ENCODE results near the gene PDE7B. TPM values are rescaled to one million over a fixed set of nuclear protein-coding genes. Genes with fewer than 3 reads are reported as not detected.

PDE7B gene
- total and polyA plus RNA-seq, 2 donors from 2014 or later, result 4.6 to 15.4 TPM

DNA sequence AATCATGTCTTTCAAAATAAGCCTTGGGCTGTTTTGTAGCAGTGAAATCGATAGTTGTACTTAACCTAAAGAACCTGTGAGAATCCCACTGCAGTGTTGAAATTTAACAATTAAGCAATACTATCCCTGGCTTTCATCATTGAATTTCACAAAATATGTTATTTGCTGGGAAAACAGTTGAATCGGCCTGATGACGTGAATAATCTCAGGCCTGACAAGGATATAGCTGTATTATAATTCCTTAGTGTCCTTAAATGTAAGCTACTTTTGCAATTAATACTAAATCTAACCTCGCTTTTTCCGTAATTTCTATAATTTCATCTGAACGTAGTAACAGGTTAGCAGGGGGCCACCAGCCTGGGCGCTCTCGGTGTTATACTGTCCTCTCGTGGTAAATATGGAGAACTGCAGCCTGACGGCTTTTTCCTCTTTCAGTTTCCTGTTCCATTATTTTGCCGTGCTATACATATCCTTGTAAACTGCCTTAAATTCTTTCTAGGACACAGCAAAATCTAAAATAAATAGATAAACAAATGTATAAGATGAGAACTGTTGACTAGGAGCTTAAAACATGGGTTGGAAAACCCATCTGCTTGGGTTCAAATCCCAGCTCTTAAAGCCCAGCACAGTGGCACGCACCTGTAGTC lies 374.6 kb downstream of the PDE7B start:
- Histone ChIP-seq H3K36me3 (ENCODE audit: control insufficient read depth in 2 of 3, insufficient read depth in 3 of 3, low read length in 3 of 3) (no peaks in the 10 kb centered on the region), H3K9ac (ENCODE audit: low read length in 3 of 3) (peak overlapping the region in 2 of 3 donors; percentile 23 to 59), H3K27ac (ENCODE audit: low read depth in 2 of 2, low read length in 2 of 2) (peak overlapping the region in 1 of 2 donors; percentile 3), H3K9me3 (ENCODE audit: control insufficient read depth in 2 of 3, insufficient read depth in 1 of 3, low read length in 3 of 3) (no peaks in the 10 kb centered on the region), H3K27me3 (ENCODE audit: control insufficient read depth, insufficient read depth, low read length) (no peaks in the 10 kb centered on the region), H3K4me1 (ENCODE audit: control insufficient read depth in 2 of 3, insufficient read depth in 2 of 3, low read depth in 1 of 3, low read length in 3 of 3) (peaks cover 0 to 10% (median 5%) of the 10 kb centered on the region in 3 donors), H3K4me3 (ENCODE audit: low read length in 3 of 3) (peak overlapping the region in 2 of 3 donors; percentile 46 to 78)
- TF ChIP-seq, protein P1, sequence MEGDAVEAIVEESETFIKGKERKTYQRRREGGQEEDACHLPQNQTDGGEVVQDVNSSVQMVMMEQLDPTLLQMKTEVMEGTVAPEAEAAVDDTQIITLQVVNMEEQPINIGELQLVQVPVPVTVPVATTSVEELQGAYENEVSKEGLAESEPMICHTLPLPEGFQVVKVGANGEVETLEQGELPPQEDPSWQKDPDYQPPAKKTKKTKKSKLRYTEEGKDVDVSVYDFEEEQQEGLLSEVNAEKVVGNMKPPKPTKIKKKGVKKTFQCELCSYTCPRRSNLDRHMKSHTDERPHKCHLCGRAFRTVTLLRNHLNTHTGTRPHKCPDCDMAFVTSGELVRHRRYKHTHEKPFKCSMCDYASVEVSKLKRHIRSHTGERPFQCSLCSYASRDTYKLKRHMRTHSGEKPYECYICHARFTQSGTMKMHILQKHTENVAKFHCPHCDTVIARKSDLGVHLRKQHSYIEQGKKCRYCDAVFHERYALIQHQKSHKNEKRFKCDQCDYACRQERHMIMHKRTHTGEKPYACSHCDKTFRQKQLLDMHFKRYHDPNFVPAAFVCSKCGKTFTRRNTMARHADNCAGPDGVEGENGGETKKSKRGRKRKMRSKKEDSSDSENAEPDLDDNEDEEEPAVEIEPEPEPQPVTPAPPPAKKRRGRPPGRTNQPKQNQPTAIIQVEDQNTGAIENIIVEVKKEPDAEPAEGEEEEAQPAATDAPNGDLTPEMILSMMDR (IDR thresholded peaks at IDR 0.05; ENCODE audit: borderline replicate concordance, extremely low read depth, insufficient read depth), result peak; percentile 100
- FAIRE-seq (peak; percentile 45), DNase-seq (peak in 4 of 5 donors; percentile 47 to 70 (median 62))
- intact Hi-C loops (cut with DNase I), result no loop called here

DNA sequence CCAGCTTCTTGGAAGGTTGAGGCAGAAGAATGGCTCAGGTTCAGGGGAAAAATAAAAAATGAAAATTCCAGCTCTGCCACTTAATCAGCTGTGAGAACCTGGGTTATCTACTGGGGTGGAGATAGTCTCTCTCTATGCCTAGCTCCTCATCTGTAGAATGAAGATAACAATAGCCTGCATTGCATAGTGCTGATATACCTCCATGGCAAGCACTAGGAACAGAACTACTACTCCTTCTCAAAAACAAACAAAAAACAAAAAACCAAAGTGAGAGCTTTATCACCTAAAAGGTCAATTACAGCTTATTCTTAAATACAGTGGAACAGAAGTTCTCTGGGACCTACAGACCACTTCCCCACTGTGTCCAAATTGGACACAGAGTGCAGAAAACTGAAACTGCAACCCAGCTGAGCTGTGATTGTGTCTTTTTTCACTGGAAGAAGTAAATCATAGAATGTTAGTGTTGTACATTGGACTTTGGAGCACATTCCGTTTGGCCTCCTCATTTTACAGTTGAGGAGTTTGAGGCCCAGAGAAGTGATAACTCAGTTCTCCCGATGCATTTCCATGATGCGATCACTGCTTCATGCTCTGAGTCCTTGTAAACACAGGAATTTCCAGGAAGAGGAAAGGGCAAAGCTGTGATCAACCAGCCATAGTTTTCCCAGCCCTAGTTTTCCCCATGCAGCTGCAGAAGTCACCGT lies 375.3 kb downstream of the PDE7B start:
- no peak for FAIRE-seq
- peak overlapping the region in 2 of 3 donors; percentile 23 to 59 for H3K9ac ChIP-seq (ENCODE audit: low read length in 3 of 3)
- H3K36me3 ChIP-seq (ENCODE audit: control insufficient read depth in 2 of 3, insufficient read depth in 3 of 3, low read length in 3 of 3), result no peaks in the 10 kb centered on the region
- no peaks in the 10 kb centered on the region for H3K27me3 ChIP-seq (ENCODE audit: control insufficient read depth, insufficient read depth, low read length)
- TF ChIP-seq, protein P1 (IDR thresholded peaks at IDR 0.05; ENCODE audit: borderline replicate concordance, extremely low read depth, insufficient read depth), result no peak
- H3K9me3 ChIP-seq (ENCODE audit: control insufficient read depth in 2 of 3, insufficient read depth in 1 of 3, low read length in 3 of 3), result no peaks in the 10 kb centered on the region
- intact Hi-C loops (cut with DNase I), result no loop called here
- peak overlapping the region in 2 of 3 donors; percentile 46 to 78 for H3K4me3 ChIP-seq (ENCODE audit: low read length in 3 of 3)
- DNase-seq, result peak in 4 of 5 donors; percentile 17 to 73 (median 50)
- peaks cover 0 to 10% (median 5%) of the 10 kb centered on the region in 3 donors for H3K4me1 ChIP-seq (ENCODE audit: control insufficient read depth in 2 of 3, insufficient read depth in 2 of 3, low read depth in 1 of 3, low read length in 3 of 3)
- H3K27ac ChIP-seq (ENCODE audit: low read depth in 2 of 2, low read length in 2 of 2), result peak overlapping the region; percentile 3 to 45

DNA sequence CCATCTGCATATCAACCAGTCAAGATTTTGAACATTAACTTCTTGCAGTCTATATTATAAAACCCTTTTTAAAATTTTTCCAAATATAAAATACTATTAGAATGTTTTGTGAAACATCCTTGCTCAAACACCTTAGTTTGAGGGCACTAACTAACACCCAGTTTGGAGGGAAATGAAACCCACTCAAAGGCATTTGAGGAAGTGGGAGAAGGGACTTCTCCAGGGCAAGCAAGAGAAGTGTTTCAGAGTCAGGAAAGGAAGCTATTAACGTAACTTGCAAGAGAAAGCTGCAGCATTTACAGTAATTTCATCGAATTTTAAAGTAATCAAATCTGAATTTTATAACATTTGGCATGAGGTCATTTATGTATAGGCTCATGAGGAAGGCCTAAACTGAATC lies 377.3 kb downstream of the PDE7B start:
- Histone ChIP-seq H3K4me1 (ENCODE audit: control insufficient read depth in 2 of 3, insufficient read depth in 2 of 3, low read depth in 1 of 3, low read length in 3 of 3) (peaks cover 0 to 10% (median 5%) of the 10 kb centered on the region in 3 donors), H3K36me3 (ENCODE audit: control insufficient read depth in 2 of 3, insufficient read depth in 3 of 3, low read length in 3 of 3) (no peaks in the 10 kb centered on the region), H3K27me3 (ENCODE audit: control insufficient read depth, insufficient read depth, low read length) (no peaks in the 10 kb centered on the region), H3K9ac (ENCODE audit: low read length in 3 of 3) (no peak overlapping the region), H3K27ac (ENCODE audit: low read depth in 2 of 2, low read length in 2 of 2) (no peak overlapping the region), H3K4me3 (ENCODE audit: low read length in 3 of 3) (no peak overlapping the region), H3K9me3 (ENCODE audit: control insufficient read depth in 2 of 3, insufficient read depth in 1 of 3, low read length in 3 of 3) (no peaks in the 10 kb centered on the region)
- TF ChIP-seq, protein P1 (IDR thresholded peaks at IDR 0.05; ENCODE audit: borderline replicate concordance, extremely low read depth, insufficient read depth), result no peak
- no peak for DNase-seq
- no peak for FAIRE-seq
- intact Hi-C loops (cut with DNase I), result no loop called here

Measured in kidney (tissue), 14 donors.